Colonic mucosa (tissue), 4 donors: ENCODE results near the gene GRM7. TPM values are rescaled to one million over a fixed set of nuclear protein-coding genes. Genes with fewer than 3 reads are reported as not detected.

Experiments used
- DNase-seq: peaks from one replicate; pipeline ENCODE4 v3.0.0-alpha.2; 2020
- H3K27ac ChIP-seq: fragments of 200-600 bp; one replicate; pipeline ENCODE4 v1.8.0; 2021
- H3K27me3 ChIP-seq: fragments of 200-600 bp; one replicate; pipeline ENCODE4 v1.8.0; 2021
- H3K36me3 ChIP-seq: fragments of 200-600 bp; one replicate; pipeline ENCODE4 v1.8.0; 2021
- H3K4me1 ChIP-seq: fragments of 200-600 bp; one replicate; pipeline ENCODE4 v1.8.0; 2021; ENCODE audit warnings: mild to moderate bottlenecking
- H3K4me3 ChIP-seq: fragments of 200-600 bp; one replicate; pipeline ENCODE4 v1.8.0; 2021
- H3K9ac ChIP-seq, 2 donors: one replicate each; pipeline ENCODE4 v1.7.0; 2013; ENCODE audit warnings: control low read depth in 2 of 2, low read depth in 2 of 2, low read length in 2 of 2
- H3K9me3 ChIP-seq: fragments of 200-600 bp; one replicate; pipeline ENCODE4 v1.8.0; 2021
- CTCF ChIP-seq: fragments of 200-600 bp; IDR thresholded peaks from one replicate; pipeline ENCODE4 v1.8.0; 2022; ENCODE audit warnings: antibody characterized with exemption, mild to moderate bottlenecking
- intact Hi-C: fragments of 100-400 bp; cut with DNase I; formaldehyde crosslinking; loops from one replicate; pipeline ENCODE4 v1.14.1; 2022
- total RNA-seq, 2 donors: library from RNA; stranded (reverse); fragmentation: NEBNext Ultra II Directional in 1 of 2; extraction: Animal tissue kit (Norgen Biotek cat#: 25700) in 1 of 2; gene quantifications; one replicate each; pipeline ENCODE4 v1.2.1, GENCODE V29; 2021
- donor health status: healthy.
- donor health status: DM: no; HTN: no; CAD: no.
- donor health status: DM: no; HTN: no; CAD: no.

The GRM7 gene
- total RNA-seq, 2 donors from 2014 or later, result 0.15 to 0.66 TPM

- intact Hi-C loops, result no loop called here
- Histone ChIP-seq H3K4me1 (no peaks in the 10 kb centered on the region), H3K9ac (no peak overlapping the region), H3K27ac (no peak overlapping the region), H3K36me3 (no peaks in the 10 kb centered on the region), H3K9me3 (no peaks in the 10 kb centered on the region), H3K27me3 (no peaks in the 10 kb centered on the region), H3K4me3 (no peak overlapping the region)
- no peak for TF ChIP-seq CTCF
- DNase-seq, result no peak
Measured at GRCh38 chr3:7667774-7668173, 806.9 kb downstream of the GRM7 start.

- H3K36me3 ChIP-seq, result no peaks in the 10 kb centered on the region
- H3K9me3 ChIP-seq, result no peaks in the 10 kb centered on the region
- H3K4me3 ChIP-seq, result no peak overlapping the region
- H3K9ac ChIP-seq, result no peak overlapping the region
- no peak overlapping the region for H3K27ac ChIP-seq
- no peaks in the 10 kb centered on the region for H3K4me1 ChIP-seq
- TF ChIP-seq CTCF, result no peak
- no peak for DNase-seq
- no peaks in the 10 kb centered on the region for H3K27me3 ChIP-seq
- intact Hi-C loops, result no loop called here
Measured at GRCh38 chr3:7669641-7670040, 808.7 kb downstream of the GRM7 start.

- TF ChIP-seq CTCF, result no peak
- Histone ChIP-seq H3K4me3 (no peak overlapping the region), H3K4me1 (no peaks in the 10 kb centered on the region), H3K36me3 (no peaks in the 10 kb centered on the region), H3K9me3 (no peaks in the 10 kb centered on the region), H3K27ac (no peak overlapping the region), H3K9ac (no peak overlapping the region), H3K27me3 (no peaks in the 10 kb centered on the region)
- intact Hi-C loops, result no loop called here
- DNase-seq, result no peak
Measured at GRCh38 chr3:7678521-7678920, 817.6 kb downstream of the GRM7 start.

- DNase-seq, result no peak
Measured at GRCh38 chr3:7682822-7683229, 821.9 kb downstream of the GRM7 start.

GRCh38 chr3:7683426-7683825 lies 822.5 kb downstream of the GRM7 start:
- H3K4me3 ChIP-seq, result no peak overlapping the region
- DNase-seq, result no peak
- no peaks in the 10 kb centered on the region for H3K4me1 ChIP-seq
- H3K27ac ChIP-seq, result no peak overlapping the region
- no peak overlapping the region for H3K9ac ChIP-seq
- no peak for TF ChIP-seq CTCF
- no peaks in the 10 kb centered on the region for H3K9me3 ChIP-seq
- no peaks in the 10 kb centered on the region for H3K36me3 ChIP-seq
- H3K27me3 ChIP-seq, result no peaks in the 10 kb centered on the region
- intact Hi-C loops, result no loop called here

More at GRCh38 chr3:7682822-7683229, 821.9 kb downstream of the GRM7 start:
- Histone ChIP-seq H3K27ac (no peak overlapping the region), H3K4me1 (no peaks in the 10 kb centered on the region), H3K4me3 (no peak overlapping the region), H3K9me3 (no peaks in the 10 kb centered on the region), H3K9ac (no peak overlapping the region), H3K27me3 (no peaks in the 10 kb centered on the region), H3K36me3 (no peaks in the 10 kb centered on the region)
- TF ChIP-seq CTCF, result no peak
- intact Hi-C loops, result no loop called here
